Liver (tissue), 9 donors: ENCODE data around the gene PHF23. TPM values are rescaled to one million over a fixed set of nuclear protein-coding genes. Genes with fewer than 3 reads are reported as not detected.

ENCODE experiments used
- DNase-seq: peaks from one replicate; pipeline ENCODE4 v3.0.0-alpha.2; 2017; ENCODE audit warnings: low spot score
- H3K27ac ChIP-seq, 2 donors: one replicate each; pipeline ENCODE4 v1.7.0; 2013; ENCODE audit warnings: inconsistent platforms in 2 of 2, low read length in 2 of 2, control low read depth in 1 of 2, low read depth in 1 of 2, mild to moderate bottlenecking in 1 of 2
- H3K27me3 ChIP-seq, 4 donors: one replicate each; pipeline versions ENCODE4 v1.6.1 to v1.7.0; 2013; ENCODE audit warnings: low read length in 3 of 4, inconsistent platforms in 1 of 4, mild to moderate bottlenecking in 1 of 4, moderate library complexity in 1 of 4; ENCODE audit not compliant: control insufficient read depth in 4 of 4, insufficient read depth in 4 of 4
- H3K36me3 ChIP-seq, 4 donors: one replicate each; pipeline versions ENCODE4 v1.6.1 to v1.7.0; 2013; ENCODE audit warnings: low read length in 3 of 4, mild to moderate bottlenecking in 3 of 4, low read depth in 1 of 4, moderate library complexity in 1 of 4; ENCODE audit not compliant: control insufficient read depth in 4 of 4, insufficient read depth in 3 of 4
- H3K4me1 ChIP-seq, 4 donors: one replicate each; pipeline versions ENCODE4 v1.6.1 to v1.7.0; 2013; ENCODE audit warnings: low read length in 3 of 4, mild to moderate bottlenecking in 3 of 4, moderate library complexity in 1 of 4; ENCODE audit not compliant: control insufficient read depth in 4 of 4, insufficient read depth in 4 of 4
- H3K4me3 ChIP-seq, 3 donors: one replicate each; pipeline versions ENCODE4 v1.6.1 to v1.7.0; 2013; ENCODE audit warnings: low read length in 3 of 3, control low read depth in 1 of 3, low read depth in 1 of 3, mild to moderate bottlenecking in 1 of 3
- H3K9ac ChIP-seq, 2 donors: one replicate each; pipeline ENCODE4 v1.7.0; 2013; ENCODE audit warnings: low read length in 2 of 2, mild to moderate bottlenecking in 2 of 2, moderate library complexity in 2 of 2, control low read depth in 1 of 2, low read depth in 1 of 2
- H3K9me3 ChIP-seq, 4 donors: one replicate each; pipeline versions ENCODE4 v1.6.1 to v1.7.0; 2013; ENCODE audit warnings: low read length in 3 of 4; ENCODE audit not compliant: control insufficient read depth in 4 of 4
- EGR1 ChIP-seq, 2 donors: IDR thresholded peaks; 2 replicates each; pipeline ENCODE4 v1.6.1; 2016 to 2018; ENCODE audit warnings: antibody characterized with exemption in 2 of 2, low read depth in 2 of 2
- FOXA1 ChIP-seq: IDR thresholded peaks from 2 replicates; pipeline ENCODE4 v1.6.1; 2016; ENCODE audit warnings: antibody characterized with exemption
- FOXA2 ChIP-seq: IDR thresholded peaks from 2 replicates; pipeline ENCODE4 v1.6.1; 2016; ENCODE audit warnings: antibody characterized with exemption
- GABPA ChIP-seq, 2 donors: IDR thresholded peaks in 1 of 2; conservative IDR thresholded peaks in 1 of 2; 2 replicates each; pipeline ENCODE4 v1.6.1; 2016; ENCODE audit warnings: antibody characterized with exemption in 2 of 2, mild to moderate bottlenecking in 1 of 2, moderate library complexity in 1 of 2
- HNF4A ChIP-seq, 2 donors: conservative IDR thresholded peaks; 2 replicates each; pipeline ENCODE4 v1.6.1; 2016; ENCODE audit warnings: antibody characterized with exemption in 2 of 2, mild to moderate bottlenecking in 2 of 2
- HNF4G ChIP-seq: IDR thresholded peaks from 2 replicates; pipeline ENCODE4 v1.6.1; 2016; ENCODE audit warnings: antibody characterized with exemption
- NR2F2 ChIP-seq: IDR thresholded peaks from 2 replicates; pipeline ENCODE4 v1.6.1; 2016; ENCODE audit warnings: antibody characterized with exemption
- RAD21 ChIP-seq, 2 donors: IDR thresholded peaks; 2 replicates each; pipeline ENCODE4 v1.6.1; 2016; ENCODE audit warnings: antibody characterized with exemption in 2 of 2, mild to moderate bottlenecking in 2 of 2
- RXRA ChIP-seq, 2 donors: IDR thresholded peaks; 2 replicates each; pipeline ENCODE4 v1.6.1; 2017 to 2018; ENCODE audit warnings: antibody characterized with exemption in 2 of 2, mild to moderate bottlenecking in 1 of 2
- WGBS: extraction: QIAGEN DNeasy Blood & Tissue Kit; methylation state at CpG from one replicate; pipeline ENCODE4 v1.1.7; 2013; 5-methylcytosine and 5-hydroxymethylcytosine counted together
- polyA plus RNA-seq, 2 donors: library from polyadenylated mRNA; stranded (reverse) in 1 of 2; unstranded in 1 of 2; fragments of 200-250 nt in 1 of 2; fragments of >200 nt in 1 of 2; fragmentation: Nextera tagmentation in 1 of 2; extraction: Ambion mirVana in 1 of 2; gene quantifications; one replicate each; pipeline versions ENCODE4 v1.2.1 to v1.2.3, GENCODE V29; 2013 to 2015
- total RNA-seq, 2 donors: library from RNA; depleted of rRNA; stranded (reverse); fragments of >200 nt; gene quantifications; one replicate each; pipeline ENCODE4 v1.2.3, GENCODE V29; 2014
- TF ChIP-seq, protein P1 (sequence below): IDR thresholded peaks from 2 replicates; pipeline ENCODE4 v1.6.1; 2016; ENCODE audit warnings: antibody characterized with exemption
- TF ChIP-seq, protein P2 (sequence below): IDR thresholded peaks from 2 replicates; pipeline ENCODE4 v1.6.1; 2016; ENCODE audit warnings: antibody characterized with exemption
- TF ChIP-seq, protein P3 (sequence below): IDR thresholded peaks from 2 replicates; pipeline ENCODE4 v1.6.1; 2016; ENCODE audit warnings: antibody characterized with exemption, mild to moderate bottlenecking
- TF ChIP-seq, protein P4 (sequence below): IDR thresholded peaks from 2 replicates; pipeline ENCODE4 v1.6.1; 2016; ENCODE audit warnings: antibody characterized with exemption
- donor health status: healthy.
- donor health status: healthy.
- donor health status: healthy.
- donor health status: healthy.
- donor health status: healthy.

PHF23 gene
- total and polyA plus RNA-seq, 4 donors, result 14.0 to 18.3 (median 15.2) TPM

DNA sequence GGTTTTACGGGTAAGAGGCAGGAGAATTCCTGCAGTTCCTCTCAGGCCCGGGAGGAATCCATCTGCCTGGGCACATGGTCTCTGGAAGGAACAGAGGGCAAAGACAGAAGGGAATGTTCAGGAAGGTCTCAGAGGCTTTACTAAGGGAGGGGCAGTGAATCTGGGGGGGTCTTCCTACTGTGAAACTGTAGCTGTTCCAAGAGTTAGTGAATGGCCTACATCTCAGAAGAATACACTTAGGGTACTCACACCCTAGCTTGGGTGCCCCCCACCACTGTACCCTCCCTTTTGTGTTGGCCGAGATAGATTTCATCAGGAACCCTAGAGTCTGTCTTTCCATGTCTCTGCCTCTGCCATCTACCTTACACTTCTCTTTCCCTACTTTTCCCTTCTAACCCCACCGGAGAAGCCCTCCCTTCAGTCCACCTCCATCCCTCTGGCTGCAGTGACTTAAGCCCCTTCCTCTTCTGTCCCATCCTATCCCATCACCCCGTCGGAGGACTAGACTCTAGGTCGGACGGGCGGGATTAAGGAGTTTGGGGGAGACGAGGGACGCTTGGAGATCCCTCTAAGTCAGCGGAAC is 19.9 kb downstream of the PHF23 start:
- no peak for TF ChIP-seq EGR1 (IDR thresholded peaks at IDR 0.05; ENCODE audit: low read depth in 2 of 2)
- TF ChIP-seq, protein P1, sequence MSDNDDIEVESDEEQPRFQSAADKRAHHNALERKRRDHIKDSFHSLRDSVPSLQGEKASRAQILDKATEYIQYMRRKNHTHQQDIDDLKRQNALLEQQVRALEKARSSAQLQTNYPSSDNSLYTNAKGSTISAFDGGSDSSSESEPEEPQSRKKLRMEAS, result peak; percentile 47

DNA sequence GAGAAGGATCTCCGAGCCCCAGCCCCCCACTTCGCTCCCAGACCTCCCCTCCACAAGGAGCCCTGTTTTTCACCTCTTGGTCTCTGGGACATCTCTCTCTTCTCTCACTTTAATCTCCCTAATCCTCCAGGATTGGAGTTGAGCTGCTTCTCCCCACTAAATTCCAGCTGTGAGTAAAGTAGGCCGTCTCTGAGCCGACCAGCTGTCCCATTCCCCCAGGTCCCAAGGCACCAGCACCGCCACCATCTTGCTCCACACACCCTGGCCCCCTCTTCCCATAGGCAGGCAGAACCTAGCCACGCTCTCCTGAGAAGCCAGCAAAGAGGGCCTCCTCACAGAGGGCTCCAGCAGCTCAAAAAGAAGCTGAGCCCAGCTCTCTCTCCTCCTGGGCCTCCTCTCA is 20.5 kb downstream of the PHF23 start:
- Histone ChIP-seq H3K36me3 (peaks cover 4 to 29% (median 21%) of the 10 kb centered on the region in 4 donors), H3K4me1 (peaks cover 14 to 65% (median 49%) of the 10 kb centered on the region in 4 donors), H3K4me3 (no peak overlapping the region), H3K9me3 (no peaks in the 10 kb centered on the region), H3K27me3 (no peaks in the 10 kb centered on the region), H3K9ac (no peak overlapping the region), H3K27ac (peak overlapping the region; percentile 99)
- 92% methylated on average over 6 of the region's 6 CpGs for WGBS
- DNase-seq, result no peak
- TF ChIP-seq RXRA (IDR thresholded peaks at IDR 0.05) (no peak), RAD21 (IDR thresholded peaks at IDR 0.05) (no peak), FOXA1 (no peak)

More for the DNA sequence above, 19.9 kb downstream of the PHF23 start:
- Histone ChIP-seq H3K4me1 (peaks cover 14 to 67% (median 51%) of the 10 kb centered on the region in 4 donors), H3K4me3 (peak overlapping the region; percentile 27 to 82 (median 79)), H3K9me3 (no peaks in the 10 kb centered on the region), H3K9ac (peak overlapping the region; percentile 78 to 79), H3K27me3 (no peaks in the 10 kb centered on the region), H3K27ac (peak overlapping the region; percentile 99), H3K36me3 (peaks cover 8 to 34% (median 26%) of the 10 kb centered on the region in 4 donors)
- WGBS, result 20% methylated on average over 12 of the region's 12 CpGs
- no peak for DNase-seq

DNA sequence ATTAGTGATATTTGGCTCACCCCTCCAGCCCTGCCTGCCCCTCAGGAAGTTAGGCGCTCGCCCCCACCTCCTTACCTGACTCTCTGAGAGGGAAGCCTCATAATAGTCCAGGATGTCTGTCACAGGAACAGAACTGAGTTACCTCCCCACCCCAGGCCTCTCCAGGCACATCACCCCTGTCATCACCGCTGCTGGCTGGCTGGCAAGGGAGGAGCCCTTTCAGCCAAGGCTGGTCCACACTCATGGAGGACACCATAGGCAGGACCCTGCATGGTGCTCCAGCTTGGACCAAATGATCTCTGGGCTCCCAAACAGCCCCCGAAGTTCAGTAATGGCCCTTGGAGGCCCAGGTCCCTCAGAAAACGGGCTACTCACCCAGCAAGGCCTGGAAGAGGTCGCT is 21.1 kb downstream of the PHF23 start:
- Histone ChIP-seq H3K36me3 (peaks cover 4 to 23% (median 15%) of the 10 kb centered on the region in 4 donors), H3K4me3 (no peak overlapping the region), H3K4me1 (peaks cover 14 to 59% (median 46%) of the 10 kb centered on the region in 4 donors), H3K9me3 (no peaks in the 10 kb centered on the region), H3K27ac (no peak overlapping the region), H3K27me3 (no peaks in the 10 kb centered on the region), H3K9ac (no peak overlapping the region)
- no peak for DNase-seq
- 87% methylated on average over 6 of the region's 6 CpGs for WGBS
- TF ChIP-seq NR2F2 (no peak), FOXA1 (no peak), GABPA (IDR thresholded peaks at IDR 0.05 in 1 of 2, conservative IDR thresholded peaks at IDR 0.05 in 1 of 2) (no peak), HNF4G (no peak), EGR1 (IDR thresholded peaks at IDR 0.05; ENCODE audit: low read depth in 2 of 2) (no peak), HNF4A (conservative IDR thresholded peaks at IDR 0.05) (no peak), FOXA2 (no peak)
- TF ChIP-seq, protein P2, sequence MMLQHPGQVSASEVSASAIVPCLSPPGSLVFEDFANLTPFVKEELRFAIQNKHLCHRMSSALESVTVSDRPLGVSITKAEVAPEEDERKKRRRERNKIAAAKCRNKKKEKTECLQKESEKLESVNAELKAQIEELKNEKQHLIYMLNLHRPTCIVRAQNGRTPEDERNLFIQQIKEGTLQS, result no peak
- TF ChIP-seq, protein P3, sequence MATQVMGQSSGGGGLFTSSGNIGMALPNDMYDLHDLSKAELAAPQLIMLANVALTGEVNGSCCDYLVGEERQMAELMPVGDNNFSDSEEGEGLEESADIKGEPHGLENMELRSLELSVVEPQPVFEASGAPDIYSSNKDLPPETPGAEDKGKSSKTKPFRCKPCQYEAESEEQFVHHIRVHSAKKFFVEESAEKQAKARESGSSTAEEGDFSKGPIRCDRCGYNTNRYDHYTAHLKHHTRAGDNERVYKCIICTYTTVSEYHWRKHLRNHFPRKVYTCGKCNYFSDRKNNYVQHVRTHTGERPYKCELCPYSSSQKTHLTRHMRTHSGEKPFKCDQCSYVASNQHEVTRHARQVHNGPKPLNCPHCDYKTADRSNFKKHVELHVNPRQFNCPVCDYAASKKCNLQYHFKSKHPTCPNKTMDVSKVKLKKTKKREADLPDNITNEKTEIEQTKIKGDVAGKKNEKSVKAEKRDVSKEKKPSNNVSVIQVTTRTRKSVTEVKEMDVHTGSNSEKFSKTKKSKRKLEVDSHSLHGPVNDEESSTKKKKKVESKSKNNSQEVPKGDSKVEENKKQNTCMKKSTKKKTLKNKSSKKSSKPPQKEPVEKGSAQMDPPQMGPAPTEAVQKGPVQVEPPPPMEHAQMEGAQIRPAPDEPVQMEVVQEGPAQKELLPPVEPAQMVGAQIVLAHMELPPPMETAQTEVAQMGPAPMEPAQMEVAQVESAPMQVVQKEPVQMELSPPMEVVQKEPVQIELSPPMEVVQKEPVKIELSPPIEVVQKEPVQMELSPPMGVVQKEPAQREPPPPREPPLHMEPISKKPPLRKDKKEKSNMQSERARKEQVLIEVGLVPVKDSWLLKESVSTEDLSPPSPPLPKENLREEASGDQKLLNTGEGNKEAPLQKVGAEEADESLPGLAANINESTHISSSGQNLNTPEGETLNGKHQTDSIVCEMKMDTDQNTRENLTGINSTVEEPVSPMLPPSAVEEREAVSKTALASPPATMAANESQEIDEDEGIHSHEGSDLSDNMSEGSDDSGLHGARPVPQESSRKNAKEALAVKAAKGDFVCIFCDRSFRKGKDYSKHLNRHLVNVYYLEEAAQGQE, result no peak
- TF ChIP-seq, protein P1, result no peak
- TF ChIP-seq, protein P4, sequence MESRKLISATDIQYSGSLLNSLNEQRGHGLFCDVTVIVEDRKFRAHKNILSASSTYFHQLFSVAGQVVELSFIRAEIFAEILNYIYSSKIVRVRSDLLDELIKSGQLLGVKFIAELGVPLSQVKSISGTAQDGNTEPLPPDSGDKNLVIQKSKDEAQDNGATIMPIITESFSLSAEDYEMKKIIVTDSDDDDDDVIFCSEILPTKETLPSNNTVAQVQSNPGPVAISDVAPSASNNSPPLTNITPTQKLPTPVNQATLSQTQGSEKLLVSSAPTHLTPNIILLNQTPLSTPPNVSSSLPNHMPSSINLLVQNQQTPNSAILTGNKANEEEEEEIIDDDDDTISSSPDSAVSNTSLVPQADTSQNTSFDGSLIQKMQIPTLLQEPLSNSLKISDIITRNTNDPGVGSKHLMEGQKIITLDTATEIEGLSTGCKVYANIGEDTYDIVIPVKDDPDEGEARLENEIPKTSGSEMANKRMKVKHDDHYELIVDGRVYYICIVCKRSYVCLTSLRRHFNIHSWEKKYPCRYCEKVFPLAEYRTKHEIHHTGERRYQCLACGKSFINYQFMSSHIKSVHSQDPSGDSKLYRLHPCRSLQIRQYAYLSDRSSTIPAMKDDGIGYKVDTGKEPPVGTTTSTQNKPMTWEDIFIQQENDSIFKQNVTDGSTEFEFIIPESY, result no peak
